Measurements from ENCODE around the gene ANKLE1.
A peak's percentile ranks its signal among the peaks of the same experiment; 100 is the strongest.

Gene ANKLE1

DNA sequence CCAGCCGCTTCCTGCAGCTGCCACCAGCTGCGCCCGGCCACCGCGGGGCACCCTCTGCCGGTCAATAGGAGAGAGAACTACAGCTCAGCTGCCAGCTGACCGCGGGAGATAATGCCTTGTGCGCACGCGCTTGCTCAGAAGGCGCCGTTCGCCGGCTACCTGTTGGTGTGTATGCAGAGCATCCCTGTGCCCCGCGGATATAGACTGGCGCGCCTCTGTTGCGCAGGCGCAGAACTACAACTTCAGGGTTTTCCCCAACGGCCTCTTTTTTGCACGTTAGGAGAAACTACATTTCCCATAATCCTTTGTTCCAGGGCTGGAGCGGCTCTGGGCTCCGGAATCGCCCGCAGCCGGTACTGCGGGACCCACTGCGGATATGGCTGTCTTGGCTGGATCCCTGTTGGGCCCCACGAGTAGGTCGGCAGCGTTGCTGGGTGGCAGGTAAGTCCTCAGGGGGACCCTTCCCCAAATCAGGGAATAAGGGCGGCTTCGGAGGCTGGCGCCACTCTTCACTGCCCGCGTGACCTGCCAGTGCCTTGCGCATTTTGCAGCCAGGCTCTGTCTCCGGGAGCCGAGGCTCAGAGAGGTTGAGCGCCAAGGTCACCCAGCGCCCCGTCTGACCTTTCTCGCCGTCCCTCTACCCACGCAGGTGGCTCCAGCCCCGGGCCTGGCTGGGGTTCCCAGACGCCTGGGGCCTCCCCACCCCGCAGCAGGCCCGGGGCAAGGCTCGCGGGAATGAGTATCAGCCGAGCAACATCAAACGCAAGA is 24.0 kb downstream of the ANKLE1 start, which contains the start of gene MRPL34:
MRPL34 (plus strand) TSS at position 356 of the 768 bp plus-strand sequence; CDS start at position 377, 21 bp downstream.
- peak; percentile 59 to 100 (median 95) for DNase-seq

GRCh38 chr19:17306285-17306714 is 24.6 kb downstream of the ANKLE1 start:
- peak in 1 of 51 donors; percentile 32 for DNase-seq

- DNase-seq, result no peak
These were observed 26.2 kb downstream of the ANKLE1 start for GRCh38 chr19:17307876-17308377.

GRCh38 chr19:17309198-17309964 is 27.7 kb downstream of the ANKLE1 start, which contains the start of gene DDA1:
Gene DDA1 (plus strand): TSS chr19:17309563. CDS start chr19:17309655, 92 bp downstream.
- peak; percentile 72 to 100 (median 98) for DNase-seq

- DNase-seq, result no peak
These were observed 28.3 kb downstream of the ANKLE1 start for GRCh38 chr19:17309965-17310461.

- no peak for DNase-seq
These were observed 29.9 kb downstream of the ANKLE1 start for GRCh38 chr19:17311455-17312188.

GRCh38 chr19:17312189-17313113 is 30.8 kb downstream of the ANKLE1 start:
- DNase-seq, result no peak

DNA sequence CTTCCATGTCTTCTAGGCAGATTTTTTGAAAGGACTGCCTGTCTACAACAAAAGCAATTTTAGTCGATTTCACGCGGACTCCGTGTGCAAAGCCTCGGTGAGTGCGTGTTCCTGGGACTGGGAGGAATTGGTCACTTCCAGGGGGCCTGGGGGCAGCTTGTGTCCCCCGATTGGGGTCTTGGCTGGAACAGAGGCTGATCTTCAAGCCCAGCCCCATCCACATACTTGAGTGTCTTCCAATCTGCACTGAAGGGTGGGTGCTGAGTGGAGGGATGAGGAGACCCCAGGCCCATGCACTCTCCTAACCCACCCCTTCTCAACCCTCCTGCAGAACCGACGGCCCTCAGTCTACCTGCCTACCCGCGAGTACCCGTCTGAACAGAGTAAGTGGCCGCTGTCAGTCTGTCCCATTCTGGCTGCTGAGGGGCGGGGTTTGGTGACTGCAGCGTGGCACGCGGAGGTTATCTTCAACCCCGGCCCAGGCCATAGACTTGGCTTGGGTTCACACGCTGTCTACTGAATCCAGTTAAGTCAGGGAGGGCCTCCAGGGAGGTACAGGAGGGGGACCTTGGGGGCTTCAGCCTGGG is 32.4 kb downstream of the ANKLE1 start:
- no peak for DNase-seq

DNA sequence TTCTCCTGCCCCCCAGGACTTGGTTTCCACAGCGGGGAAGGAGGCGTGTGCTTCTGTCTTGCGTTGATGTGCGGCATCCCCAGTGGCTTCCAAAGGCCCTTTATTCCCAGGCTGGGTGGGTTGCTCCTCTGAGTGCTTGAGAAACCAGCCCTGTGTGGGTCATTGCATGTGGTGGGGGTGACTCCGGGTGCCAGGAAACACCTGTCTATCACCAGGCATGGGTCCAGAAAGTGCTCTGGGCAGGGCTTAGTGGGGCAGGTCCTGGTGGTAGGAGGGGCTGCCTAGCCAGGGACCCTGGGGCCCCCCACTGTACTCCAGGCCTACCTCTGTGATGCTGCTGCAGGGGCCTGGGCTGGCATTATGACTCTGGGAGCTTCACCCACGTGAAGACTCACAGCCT is 37.3 kb downstream of the ANKLE1 start:
- DNase-seq, result no peak

DNA sequence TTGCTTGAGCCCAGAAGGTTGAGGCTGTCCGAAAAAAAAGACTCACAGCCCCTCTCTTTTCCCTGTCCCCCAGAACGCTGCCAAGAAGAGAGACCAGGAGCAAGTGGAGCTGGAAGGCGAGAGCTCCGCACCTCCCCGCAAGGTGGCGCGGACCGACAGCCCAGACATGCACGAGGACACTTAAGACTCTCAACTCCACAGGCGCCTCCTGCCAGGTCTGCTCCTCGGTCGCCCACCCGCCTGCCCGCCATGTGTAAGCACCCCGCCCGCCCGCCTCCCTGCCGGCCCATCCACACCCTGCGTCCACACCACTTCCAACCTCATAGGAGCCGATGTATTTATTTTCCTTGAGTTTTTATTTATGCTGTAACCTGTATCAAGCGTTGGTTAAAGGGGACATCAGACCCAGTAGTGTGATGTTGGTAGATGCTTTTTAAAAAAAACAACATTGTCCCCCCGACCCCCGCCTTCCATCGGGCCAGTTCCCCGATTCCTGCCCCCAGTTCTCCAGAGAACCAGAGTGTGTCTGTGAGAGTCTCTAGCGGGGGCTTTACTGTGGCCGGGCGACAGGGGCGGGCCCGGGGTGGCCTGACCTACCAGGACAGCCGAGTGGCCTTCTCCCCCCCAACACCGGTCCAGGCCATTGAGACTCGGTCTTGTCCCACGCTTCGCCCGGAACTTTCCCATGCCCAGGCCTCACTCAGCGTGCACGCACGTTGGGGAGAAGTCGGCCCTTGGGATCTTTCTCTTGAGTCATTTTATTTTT is 38.0 kb downstream of the ANKLE1 start:
- DNase-seq, result no peak

GRCh38 chr19:17320435-17320834 is 38.7 kb downstream of the ANKLE1 start:
- DNase-seq, result no peak

GRCh38 chr19:17321655-17322489 is 40.2 kb downstream of the ANKLE1 start:
- DNase-seq, result no peak

DNA sequence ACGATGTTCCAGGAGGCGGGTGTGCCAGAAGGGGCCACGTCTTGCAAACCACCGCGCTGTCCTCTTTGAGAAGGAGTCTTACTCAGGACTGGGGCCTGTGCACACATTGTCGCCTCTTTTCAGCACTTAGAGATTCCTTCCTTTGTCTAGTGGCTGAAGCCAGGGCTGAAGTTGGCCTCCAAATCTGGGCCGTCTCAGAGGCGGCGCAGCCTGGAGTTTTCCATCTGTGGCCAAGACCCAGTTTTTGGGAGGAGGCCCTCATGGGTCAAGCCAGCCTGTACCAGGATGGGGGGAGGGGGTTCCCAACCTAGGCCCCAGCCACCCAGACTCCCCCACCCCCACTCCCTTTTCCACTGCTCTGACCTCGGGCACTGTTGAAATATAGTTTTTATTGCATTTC is 41.2 kb downstream of the ANKLE1 start:
- peak in 31 of 51 donors; percentile 8 to 75 (median 39) for DNase-seq

- DNase-seq, result no peak
These were observed 41.7 kb downstream of the ANKLE1 start for GRCh38 chr19:17323300-17323963.

DNA sequence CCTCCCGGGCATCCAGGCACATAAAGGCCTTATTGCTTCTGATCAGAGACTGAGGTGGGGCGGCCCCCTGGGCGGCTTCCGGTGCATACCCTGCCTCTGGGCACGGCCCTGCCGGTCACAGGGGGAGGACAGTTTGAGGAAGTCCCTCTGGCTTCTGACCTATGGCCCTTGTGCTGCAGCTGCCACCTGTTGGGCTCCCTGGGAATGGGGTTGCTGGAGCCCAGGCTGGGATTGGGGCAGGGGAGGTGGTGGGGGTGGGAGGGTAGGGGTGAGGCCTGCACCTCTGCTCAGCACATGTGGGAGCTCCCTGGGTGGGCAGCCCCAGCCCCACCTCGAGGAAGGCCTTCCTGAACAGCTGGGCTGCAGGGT is 42.2 kb downstream of the ANKLE1 start:
- DNase-seq, result no peak

DNA sequence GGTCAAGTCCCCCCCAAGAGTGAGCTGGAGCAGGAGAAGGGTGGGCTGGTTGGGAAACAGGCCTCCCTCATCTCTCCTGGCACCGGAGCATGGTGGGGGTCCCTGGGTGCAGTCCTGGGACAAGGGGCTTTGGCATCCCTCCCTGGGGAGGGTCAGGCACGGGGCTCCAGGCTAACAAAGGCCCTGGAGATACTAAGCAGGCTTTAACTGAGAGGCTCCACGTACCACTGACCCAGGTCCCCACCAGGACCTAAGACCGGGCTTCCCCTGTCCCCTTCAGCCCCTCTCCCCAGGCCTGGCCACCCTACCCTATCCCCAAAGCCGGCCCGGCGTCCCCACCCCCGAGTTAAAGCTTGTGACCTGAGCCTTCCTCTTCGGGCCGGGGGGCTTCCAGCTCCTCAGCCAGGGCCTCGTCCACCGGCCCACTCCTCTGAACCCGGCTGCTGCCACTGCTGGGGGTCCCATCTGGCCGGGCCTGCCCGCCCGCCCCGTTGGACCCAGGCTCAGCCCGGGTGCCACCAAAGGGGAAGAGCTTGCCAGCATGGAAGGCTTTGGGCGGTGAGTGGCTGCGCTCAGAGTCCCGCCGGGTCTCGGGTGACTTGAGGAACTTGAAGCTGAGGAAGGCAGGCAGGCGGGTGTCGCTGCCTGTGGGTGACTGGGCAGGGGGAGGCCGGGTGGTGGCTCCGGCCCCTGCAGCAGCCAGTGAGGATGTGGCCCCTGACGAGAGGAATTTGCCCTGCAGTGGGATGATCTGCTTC is 42.8 kb downstream of the ANKLE1 start:
- no peak for DNase-seq

DNA sequence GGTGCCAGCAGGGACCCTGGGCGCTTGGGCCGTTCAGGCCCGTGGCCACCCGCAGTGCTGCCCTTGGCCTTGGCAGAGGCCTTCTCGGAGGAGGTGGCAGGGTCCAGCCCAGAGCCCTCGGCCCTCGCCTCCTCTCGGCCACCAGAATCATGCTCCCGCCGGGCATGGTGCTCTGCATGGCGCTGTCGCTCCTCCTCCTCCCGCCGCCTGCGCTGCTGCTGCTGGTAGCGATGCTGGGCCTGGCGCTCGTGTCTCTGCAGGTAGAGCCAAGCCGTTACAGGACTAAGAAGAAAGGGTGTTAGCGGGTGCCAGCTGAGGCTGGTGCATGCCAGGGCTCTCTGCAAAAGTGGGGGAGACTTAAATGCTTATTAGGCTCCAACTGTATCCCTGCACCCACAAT is 43.4 kb downstream of the ANKLE1 start:
- peak in 2 of 51 donors; percentile 4 to 27 for DNase-seq

Measured in hypothalamus (tissue), 51 donors.